T47D (cell line): Measurements from ENCODE around the gene RHEB.

Experiments
- DNase-seq, 2 experiments: peaks; one replicate each; pipeline versions ENCODE4 v3.0.0 to v3.0.0-alpha.2; 2011 to 2012; ENCODE audit warnings: low read depth in 1 of 2, low spot score in 1 of 2
- JUND ChIP-seq: IDR thresholded peaks from 2 replicates; pipeline ENCODE4 v1.6.1; 2012; ENCODE audit warnings: low read depth
- in situ Hi-C: cut with HindIII; loops from 2 replicates; pipeline ENCODE4 v1.10.0; 2016; ENCODE audit warnings: low sequenced_read_pairs, low pct_unique_long_range_greater_than_20kb

Gene RHEB

GRCh38 chr7:151440799-151441445, 78.8 kb downstream of the RHEB start:
- in situ Hi-C loops, result no loop called here
- TF ChIP-seq JUND, result no peak
- no peak for DNase-seq

- DNase-seq, result no peak
- no peak for TF ChIP-seq JUND
- in situ Hi-C loops, result no loop called here
Measured at GRCh38 chr7:151439855-151440798, 79.6 kb downstream of the RHEB start, which contains the start of gene CRYGN. TSS of gene CRYGN (minus strand) at chr7:151440141. CDS start at chr7:151439917, 224 bp downstream.

GRCh38 chr7:151438864-151439601, 80.7 kb downstream of the RHEB start:
- in situ Hi-C loops, result no loop called here
- TF ChIP-seq JUND, result no peak
- no peak for DNase-seq

GRCh38 chr7:151437866-151438516, 81.7 kb downstream of the RHEB start:
- no peak for TF ChIP-seq JUND
- in situ Hi-C loops, result no loop called here
- no peak for DNase-seq

- TF ChIP-seq JUND, result no peak
- in situ Hi-C loops, result no loop called here
- DNase-seq, result no peak
Measured at GRCh38 chr7:151437159-151437553, 82.5 kb downstream of the RHEB start.

GRCh38 chr7:151436446-151437158, 83.1 kb downstream of the RHEB start:
- DNase-seq, result no peak
- in situ Hi-C loops, result no loop called here
- no peak for TF ChIP-seq JUND

GRCh38 chr7:151435971-151436370, 83.7 kb downstream of the RHEB start:
- DNase-seq, result no peak
- no peak for TF ChIP-seq JUND
- in situ Hi-C loops, result no loop called here

GRCh38 chr7:151435103-151435916, 84.4 kb downstream of the RHEB start:
- in situ Hi-C loops, result no loop called here
- DNase-seq, result no peak
- TF ChIP-seq JUND, result no peak

GRCh38 chr7:151434549-151434948, 85.1 kb downstream of the RHEB start:
- in situ Hi-C loops, result no loop called here
- TF ChIP-seq JUND, result no peak
- no peak for DNase-seq

- DNase-seq, result no peak
- no peak for TF ChIP-seq JUND
- in situ Hi-C loops, result no loop called here
Measured at GRCh38 chr7:151433721-151434400, 85.8 kb downstream of the RHEB start.
